Activated CD4-positive, alpha-beta T cell treated with anti-CD3 and anti-CD28 coated beads, Interleukin-2, amount 50 U/mL, for 16 hours (primary cell): ENCODE data around the gene INTS15.
A peak's percentile ranks its signal among the peaks of the same experiment; 100 is the strongest.
"Not testable (repeated sequence)": the region's sequence is repeated elsewhere in the genome, so short reads cannot be mapped to it uniquely, and the experiment has no call there.

Experiments
- DNase-seq: peaks from one replicate; pipeline ENCODE4 v3.0.0-alpha.2; 2020

The INTS15 gene

DNA sequence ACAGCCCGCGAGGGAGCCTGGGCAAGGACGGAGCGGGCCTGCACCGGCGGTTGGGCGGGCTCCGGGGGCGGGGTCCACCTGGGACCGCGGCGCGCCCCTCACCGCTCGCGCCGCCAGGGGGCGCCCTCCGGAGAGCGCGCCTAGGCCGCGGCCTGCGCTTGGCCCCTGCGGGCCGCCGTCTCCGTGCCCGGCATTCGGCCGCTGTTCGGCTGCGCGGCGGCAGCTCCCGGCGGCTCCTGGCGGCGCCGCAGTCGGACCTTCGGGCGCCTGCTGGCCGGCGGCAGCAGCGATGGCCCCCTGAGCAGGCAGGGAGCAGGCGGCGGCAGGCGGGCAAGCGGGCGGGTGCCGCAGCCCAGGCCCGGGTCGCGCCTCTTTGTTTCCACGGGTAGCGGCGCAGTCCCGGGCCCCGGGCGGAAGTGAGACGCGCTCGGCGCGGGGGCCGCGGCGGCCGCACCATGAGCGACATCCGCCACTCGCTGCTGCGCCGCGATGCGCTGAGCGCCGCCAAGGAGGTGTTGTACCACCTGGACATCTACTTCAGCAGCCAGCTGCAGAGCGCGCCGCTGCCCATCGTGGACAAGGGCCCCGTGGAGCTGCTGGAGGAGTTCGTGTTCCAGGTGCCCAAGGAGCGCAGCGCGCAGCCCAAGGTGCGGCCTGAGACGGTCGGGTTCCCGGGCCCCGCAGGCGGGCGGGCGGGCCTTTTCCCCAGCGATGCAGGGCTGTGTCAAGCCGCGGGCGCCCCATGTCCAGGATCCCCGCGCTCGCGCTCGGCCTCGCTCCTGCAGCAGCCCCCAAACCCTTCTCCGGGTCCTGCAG lies at the start of gene INTS15:
TSS of gene INTS15 (plus strand) at position 193 of the 816 bp plus-strand sequence. CDS start at position 456, 263 bp downstream.
- peak; percentile 75 for DNase-seq

DNA sequence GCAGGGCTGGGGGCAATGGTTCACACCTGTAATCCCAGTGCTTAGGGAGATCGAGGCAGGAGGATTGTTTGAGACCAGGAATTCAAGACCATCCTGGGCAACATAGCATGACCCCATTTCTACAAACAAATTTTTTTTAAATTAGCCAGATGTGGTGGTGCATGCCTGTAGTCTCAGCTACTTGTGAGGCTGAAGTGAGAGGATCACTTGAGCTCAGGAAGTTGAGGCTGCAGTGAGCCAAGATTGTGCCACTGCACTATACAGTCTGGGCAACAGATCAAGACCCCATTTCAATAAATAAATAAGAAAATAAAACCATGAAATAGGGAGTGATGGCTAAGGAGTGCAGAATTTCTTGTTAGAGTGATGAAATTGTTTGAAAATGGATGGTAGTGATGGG lies 47.5 kb upstream of the INTS15 start:
- DNase-seq: no peak

DNA sequence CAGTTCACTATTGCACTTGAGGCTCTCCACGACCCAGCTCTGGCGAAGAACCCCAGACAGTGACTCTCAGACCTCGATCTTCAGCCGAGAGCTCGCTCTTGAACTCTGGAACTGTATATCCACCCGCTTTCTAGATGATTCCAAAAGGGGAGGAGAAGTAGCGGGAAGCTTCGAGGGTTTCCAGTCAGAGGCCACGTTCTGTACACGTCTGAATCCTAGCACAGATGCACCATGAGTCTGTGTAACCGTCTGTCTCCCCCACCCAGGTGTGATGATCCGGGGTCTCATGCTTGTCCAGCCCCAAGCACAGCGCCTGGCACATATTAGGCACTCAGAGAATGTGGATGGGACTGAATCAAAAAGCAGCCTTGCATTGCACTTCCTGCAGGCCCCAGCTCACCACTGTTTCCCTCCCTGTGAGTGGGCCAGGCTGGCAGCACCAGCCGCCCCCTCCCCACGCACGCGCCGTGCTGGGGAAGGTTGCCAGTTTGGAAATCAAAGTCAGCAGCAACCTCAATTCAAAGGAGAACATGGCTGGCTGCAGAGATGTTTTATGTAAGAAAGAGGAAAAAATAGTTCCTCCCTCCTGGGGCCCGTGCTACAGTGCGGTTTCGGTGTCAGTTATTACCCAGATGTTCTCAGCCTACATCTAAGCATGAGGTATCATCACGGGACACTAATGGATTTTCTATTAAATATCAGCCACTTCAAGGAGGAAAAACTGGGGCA lies 44.3 kb upstream of the INTS15 start:
- no peak for DNase-seq

DNA sequence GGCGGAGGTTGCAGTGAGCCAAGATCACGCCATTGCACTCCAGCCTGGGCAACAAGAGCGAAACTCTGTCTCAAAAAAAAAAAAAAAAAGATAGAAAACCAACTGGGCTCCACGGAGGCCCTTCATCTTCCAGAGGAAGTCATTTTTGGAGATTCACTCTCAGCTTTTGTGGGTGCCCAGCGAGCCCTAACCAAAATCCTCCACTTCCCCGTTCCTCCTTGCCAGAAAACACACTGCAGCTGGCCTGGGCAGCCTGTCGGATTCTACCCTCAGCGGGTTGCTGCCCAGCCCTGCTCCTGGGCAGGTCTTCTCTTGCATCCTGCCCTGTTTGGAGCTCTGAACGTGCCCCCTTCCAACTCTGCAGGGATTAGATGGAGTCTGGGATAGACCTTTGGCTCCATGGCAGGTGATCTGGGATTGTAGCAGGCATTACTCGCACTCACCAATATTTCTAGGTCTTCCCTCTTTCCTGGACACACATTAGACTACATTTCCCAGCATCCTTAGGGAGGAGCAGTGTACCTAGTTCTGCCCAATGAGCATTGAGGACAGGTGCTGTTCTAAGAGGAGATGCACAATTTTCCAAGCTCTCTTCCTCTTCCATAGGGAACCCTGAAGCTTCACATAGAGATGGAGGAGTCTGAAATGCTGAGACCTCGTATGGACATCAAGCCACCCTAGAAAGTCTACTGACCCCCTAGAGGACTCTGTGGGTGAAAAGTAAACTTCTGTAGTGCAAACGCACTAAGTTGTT lies 43.1 kb upstream of the INTS15 start:
- no peak for DNase-seq

DNA sequence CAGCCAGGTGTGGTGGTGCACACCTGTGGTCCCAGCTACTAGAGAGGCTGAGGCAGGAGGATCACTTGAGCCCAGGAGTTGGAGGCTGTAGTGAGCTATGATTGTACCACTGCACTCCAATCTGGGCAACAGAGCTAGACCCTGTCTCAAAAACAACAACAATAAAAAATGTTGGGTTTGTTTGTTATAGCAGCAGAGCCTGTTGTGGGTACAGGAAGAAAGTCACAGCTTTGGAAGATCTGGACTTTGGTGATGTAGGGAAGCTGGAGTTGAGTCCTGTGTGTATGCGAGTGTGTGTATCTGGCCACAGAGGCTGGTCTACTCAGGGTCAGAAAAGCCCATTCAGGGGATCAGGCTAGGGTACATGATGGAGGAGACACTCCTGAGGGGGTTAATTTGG lies 42.4 kb upstream of the INTS15 start:
- no peak for DNase-seq

DNA sequence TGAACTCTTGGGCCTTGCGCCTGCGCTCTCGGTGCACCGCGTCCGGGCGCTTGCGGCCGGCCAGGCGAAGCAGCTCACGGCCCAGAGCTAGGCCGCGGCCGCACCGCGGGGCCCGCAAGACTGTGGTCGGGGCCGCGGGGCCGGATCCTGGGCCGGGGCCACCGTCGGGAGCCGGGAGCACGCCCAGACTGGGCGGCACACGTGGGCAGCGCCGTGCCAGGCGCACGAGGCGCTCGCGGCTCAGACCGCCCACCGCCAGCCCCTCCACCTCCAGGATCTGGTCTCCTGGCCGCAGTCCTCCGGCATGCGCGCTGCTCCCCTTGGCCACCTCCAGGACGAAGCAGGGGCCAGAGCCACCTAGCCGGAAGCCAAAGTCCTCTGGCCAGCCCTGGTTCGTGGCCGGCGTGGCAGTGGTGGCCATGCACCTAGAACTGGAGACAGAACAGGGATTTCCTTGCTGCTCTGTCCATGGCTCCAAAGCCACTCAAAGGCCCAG lies 38.8 kb upstream of the INTS15 start, which contains the start of gene GRID2IP:
TSS of gene GRID2IP (minus strand) at position 446 of the 496 bp plus-strand sequence. CDS start at position 421, 25 bp downstream.
- no peak for DNase-seq

DNA sequence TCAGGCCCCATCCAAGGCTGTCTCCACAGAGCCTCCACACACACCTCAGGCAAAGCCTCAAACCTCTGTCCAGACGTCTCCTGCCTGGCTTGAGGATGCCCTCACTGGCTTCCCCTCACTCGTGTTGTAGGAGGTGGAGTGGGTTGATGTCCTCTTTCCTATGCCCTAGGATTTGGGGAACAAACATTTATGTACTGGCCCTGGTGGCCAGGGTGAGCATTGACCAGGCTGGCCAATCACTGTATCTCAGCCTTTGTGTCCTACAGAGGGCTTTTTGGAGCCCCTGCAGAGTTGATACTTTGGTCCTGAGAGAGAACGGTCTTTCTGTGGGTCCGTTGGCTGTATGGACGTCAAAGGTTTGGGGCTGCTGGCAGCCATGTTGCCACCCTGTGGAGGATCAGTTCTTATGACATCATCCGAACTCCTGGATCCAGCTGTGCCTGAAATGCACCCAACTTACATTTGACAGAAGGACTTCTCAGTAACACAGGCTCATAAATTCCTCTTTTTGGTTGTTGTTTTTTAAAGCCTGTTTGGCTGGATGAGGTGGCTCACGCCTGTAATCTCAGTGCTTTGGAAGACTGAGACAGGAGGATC lies 36.3 kb upstream of the INTS15 start:
- DNase-seq: no peak

DNA sequence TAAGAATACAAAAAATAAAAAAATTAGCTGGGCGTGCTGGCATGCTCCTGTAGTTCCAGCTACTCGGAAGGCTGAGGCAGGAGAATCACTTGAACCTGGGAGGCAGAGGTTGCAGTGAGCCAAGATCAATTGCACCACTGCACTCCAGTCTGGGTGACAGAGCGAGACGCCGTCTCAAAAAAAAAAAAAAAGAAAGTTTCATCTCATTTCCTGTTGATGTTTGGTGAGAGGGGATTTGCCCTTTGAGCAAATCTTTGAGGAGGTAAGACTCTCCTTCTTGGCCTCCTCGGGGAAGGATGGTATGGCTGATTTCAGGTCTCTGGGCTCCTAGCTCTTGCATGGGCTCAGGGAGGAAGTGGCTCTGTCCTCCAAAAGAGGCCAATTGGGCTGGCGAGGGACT lies 35.0 kb upstream of the INTS15 start:
- DNase-seq: no peak

DNA sequence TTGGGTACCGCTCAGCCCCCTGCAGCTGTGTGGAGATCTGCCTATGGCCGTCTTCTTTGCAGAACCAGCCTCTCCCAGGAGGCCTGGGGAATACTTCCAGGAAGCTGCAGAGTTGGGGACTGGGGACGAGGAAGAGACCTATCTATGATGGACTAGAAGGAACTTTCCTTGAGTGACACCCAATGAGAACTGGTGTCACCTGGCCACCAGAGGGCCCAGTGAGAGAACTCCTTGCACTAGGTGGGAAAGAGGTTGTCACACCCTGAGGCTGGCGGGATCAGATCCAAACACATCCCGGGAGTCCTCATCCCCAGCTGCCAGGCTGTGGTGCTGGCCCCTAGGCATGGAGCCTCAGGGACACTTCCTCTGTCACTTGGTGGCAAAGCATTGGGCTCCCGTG lies 33.6 kb upstream of the INTS15 start:
- DNase-seq: no peak

DNA sequence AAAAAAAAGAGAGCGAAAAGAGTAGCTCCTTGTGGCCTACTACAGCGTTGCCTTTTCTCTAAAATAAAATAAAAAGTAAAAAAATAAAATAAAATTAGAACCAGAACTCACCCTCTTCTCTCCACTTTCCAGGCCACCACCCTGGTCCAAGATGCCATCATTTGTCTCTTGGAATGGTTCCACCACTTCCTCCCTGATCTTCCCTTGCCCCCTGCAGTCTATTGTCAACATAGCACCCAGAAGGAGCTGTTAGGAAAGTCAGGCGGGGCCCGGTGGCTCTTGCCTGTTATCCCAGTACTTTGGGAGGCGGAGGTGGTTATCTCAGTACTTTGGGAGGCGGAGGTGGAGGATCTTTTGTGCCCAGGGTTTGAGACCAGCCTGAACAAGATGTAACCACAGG lies 31.0 kb upstream of the INTS15 start:
- no peak for DNase-seq

DNA sequence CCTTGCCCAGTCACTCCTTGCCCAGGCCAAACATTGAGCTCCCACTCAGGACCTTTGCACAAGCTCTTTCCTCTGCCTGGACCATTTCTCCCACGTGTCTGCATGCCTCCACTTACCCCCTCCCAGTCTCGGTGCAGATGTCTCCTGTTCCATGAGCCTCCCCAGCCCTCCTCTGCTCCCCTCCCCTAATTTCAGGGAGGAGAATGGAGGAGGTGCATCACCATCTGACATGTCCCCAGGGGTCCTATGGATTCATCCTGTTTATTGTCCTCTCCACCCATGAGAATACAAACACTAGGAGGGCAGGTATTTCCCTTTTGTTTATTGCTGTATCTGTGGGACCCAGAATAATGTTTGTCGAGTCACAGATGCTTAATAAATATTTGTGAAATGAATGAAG lies 29.9 kb upstream of the INTS15 start:
- no peak for DNase-seq

DNA sequence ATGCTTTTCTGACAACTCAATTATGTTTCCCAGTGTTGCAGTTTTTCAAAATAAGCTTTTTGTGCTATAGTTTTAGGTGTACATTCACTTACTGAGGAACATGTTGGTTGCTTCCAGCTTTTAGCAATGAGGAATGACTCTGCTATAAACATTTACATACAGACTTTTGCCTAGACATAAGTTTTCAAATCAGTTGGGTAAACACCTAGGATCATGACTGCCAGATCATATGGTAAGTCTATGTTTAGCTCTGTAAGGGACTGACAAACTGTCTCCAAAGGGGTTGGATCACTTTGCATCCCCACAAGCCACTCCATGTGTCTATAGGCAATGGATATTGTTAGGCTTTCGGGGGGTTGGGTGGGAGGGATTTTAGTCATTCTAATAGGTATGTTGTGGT lies 27.7 kb upstream of the INTS15 start:
- DNase-seq: no peak

DNA sequence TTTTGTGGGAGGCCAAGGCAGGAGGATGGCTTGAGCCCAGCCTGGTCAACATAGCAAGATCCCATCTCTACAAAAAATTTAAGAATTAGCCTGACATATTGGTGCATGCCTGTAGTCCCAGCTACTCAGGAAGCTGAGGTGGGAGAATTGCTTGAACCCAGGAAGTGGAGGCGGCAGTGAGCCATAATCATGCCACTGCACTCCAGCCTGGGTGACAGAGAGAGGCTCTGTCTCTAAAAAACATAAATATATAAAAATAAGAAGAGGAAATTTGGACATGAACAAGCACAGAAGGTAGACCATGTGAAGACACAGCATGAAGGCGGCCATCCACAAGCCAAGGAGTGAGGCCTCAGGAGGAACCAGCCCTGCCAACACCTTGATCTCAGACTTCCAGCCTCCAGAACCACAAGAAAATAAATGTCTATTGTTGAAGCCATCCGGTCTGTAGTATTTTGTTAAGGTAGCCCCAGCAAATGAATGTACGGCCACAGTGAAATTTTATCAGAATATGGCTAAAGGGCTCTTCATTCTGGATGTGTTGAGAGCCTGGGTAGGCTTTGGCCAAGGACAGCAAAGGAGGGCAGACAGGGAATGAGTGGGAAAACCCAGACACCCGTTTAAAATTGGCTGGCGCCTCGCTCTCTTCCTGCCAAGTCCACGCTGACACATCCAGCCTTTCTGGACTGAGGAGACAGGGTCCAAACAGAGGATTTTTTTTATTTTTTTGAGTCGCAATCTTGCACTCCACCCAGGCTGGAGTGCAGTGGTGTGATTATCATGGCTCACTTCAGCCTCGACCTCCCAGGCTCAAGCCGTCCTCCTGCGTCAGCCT lies 25.7 kb upstream of the INTS15 start:
- no peak for DNase-seq

DNA sequence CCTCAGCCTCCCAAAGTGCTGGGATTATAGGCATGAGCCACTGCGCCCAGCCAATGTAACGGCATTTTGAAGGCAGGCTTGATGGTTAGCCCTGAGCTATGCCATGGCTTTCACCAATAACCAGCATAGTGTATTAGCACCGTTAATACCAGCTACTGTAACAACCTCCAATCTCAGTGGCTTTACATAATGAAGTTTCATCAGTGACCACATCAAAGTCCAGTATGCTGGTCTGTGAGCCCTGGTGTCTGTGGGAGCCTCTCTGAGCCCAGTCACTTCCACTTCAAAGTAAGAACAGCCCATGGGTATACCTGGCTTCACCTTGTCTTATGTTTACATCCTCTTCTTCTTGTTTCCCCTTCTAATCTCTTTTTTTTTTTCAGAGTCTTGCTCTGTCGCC lies 24.2 kb upstream of the INTS15 start:
- no peak for DNase-seq

DNA sequence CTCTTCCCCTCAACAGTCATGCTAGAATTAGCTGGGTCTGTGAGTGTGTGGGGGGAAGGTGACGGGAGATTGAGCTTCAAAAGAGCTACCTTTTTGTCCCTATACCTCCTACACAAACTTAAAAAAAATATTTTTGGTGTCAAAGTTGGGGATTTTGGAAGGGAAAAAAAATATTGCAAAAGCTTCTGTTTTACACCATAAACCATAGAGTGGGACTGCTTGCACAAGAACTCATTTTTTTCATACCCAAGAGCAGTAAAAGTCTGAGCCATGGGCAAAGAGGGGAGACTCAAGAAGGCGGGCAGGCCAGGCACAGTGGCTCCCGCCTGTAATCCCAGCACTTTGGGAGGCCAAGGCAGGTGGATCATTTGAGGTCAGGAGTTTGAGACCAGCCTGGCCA lies 21.9 kb upstream of the INTS15 start:
- no peak for DNase-seq

DNA sequence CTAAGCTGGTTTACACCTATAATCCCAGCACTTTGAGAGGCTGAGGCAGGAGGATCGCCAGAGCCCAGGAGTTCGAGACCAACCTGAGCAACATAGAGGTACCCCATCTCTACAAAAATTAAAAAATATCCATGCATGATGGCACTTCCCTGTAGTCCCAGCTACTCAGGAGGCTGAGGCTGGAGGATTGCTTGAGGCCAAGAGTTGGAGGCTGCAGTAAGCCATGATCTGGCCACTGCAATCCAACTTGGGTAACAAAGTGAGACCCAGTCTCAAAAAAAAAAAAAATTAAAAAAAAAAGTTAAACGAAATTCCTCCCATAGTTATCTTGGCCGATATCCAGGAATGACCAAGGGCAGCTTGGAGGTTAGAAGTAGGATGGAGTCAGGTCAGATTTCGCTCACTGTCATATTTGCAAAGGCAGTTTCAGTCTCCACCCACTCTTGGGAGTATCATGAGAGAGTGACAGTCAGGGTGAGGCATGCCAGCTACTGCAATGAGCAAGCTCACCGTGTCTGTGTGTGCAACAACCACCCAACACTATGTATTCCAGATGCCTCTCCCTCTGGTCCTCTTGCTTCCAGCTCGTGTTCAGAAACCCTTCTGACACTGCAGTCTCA lies 18.6 kb upstream of the INTS15 start:
- peak; percentile 18 for DNase-seq

DNA sequence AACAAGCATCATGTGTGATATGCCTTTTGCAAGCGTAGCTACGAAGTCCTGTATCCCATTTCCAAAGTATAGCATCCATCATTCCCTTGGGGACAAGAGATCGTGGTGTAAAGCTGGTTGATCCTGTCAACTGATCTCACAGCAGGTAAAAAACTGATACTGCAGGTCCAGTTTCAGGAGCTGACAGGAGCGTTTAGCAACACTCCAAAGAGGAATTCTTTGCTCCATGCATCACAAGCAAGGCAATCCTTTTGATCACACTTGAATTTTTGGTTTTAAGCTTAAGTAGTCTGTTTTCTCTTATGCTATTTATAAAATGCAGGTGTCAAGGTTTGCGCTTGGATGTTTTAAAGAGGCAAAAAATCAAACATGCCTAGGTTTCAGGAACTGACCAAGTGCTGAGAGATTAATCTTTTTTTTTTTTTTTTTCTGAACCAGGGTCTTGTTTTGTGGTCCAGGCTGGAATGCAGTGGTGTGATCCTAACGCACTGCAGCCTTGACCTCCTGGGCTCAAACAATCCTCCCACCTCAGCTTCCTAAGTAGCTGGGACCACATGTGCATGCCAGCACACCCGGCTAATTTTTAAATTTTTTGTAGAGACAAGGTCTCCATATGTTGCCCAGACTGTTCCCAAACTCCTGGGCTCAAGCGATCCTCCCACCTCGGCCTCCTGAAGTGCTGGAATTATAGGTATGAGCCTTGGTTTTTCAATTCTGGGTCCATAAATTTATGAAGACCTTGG lies 14.4 kb upstream of the INTS15 start:
- no peak for DNase-seq

DNA sequence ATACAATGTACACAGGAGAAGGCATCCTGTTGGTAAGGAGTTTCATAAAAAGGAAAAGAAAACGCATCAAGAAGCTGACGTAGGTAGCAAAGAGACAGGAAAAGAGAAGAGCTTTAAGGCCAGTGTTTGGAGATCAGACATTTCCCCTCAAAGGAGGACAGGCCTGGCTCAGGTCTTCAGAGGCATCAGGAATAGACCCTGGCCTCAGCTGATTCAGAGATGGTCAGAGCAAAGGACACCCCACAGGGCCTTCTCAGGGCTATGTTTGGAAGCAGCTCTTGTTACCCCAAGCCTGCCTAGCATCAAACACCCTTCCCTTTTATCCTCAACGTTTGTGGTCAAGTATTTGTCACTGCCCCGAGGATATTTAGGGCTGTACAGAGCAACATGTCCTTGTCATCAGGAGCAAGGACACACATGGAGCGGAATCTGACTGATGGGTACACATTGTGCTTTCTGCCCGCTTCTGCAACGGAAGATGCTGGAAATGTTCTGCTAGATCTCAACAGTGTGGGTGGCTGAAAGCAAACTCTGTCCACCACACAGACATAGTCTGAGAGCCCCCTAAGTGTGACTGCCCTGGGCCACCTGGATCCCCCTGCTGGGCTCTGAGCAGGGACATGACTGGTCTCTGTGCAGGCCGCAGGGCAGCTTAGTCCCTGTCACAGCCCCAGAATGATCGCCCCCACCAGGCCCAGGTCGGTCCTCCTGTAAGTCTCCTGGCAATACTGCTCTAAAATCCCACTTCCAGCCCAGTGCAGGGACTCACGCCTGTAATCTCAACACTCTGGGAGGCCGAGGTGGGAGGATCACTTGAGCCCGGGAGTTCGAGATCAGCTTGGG lies 13.6 kb upstream of the INTS15 start:
- peak; percentile 20 for DNase-seq

DNA sequence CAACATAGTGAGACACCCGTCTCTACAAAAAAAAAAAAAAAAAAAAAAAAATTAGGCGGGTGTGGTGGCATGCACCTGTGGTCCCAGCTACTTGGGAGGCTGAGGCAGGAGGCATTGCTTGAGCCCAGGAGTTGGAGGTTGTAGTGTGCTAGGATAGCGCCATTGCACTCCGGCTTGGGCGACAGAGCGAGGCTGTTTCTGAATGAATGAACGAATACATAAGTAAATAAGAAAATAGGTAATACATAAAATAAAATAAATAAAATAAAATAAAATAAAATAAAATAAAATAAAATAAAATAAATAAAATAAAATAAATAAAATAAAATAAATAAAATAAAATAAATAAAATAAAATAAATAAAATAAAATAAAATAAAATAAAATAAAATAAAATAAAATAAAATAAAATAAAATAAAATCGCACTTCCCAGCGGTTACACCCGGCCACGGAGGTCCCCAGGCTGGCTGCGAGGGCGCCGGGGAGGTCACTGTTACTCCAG lies 12.9 kb upstream of the INTS15 start:
- not testable (repeated sequence) for DNase-seq
